Keratinocyte (primary cell): ENCODE data around the gene LFNG.
"Not testable (repeated sequence)": the region's sequence is repeated elsewhere in the genome, so short reads cannot be mapped to it uniquely, and the experiment has no call there.

Source experiments
- CTCF ChIP-seq, 3 experiments: IDR thresholded peaks in 1 of 3; conservative IDR thresholded peaks in 1 of 3; optimal IDR thresholded peaks in 1 of 3; 2 replicates in 2 of 3; 3 replicates in 1 of 3; pipeline versions ENCODE3 to v1.5.1; 2011; ENCODE audit warnings: low read length in 3 of 3, mild to moderate bottlenecking in 3 of 3, moderate library complexity in 2 of 3, control low read depth in 1 of 3, inconsistent platforms in 1 of 3; ENCODE audit not compliant: insufficient read depth in 2 of 3; ENCODE audit errors: extremely low read depth in 1 of 3
- EZH2 ChIP-seq: IDR thresholded peaks from one replicate; pipeline ENCODE4 v1.6.1; 2012; ENCODE audit warnings: inconsistent platforms, mild to moderate bottlenecking, low read length, moderate library complexity

GRCh38 chr7:2530994-2531795 lies 11.6 kb downstream of the LFNG start:
- TF ChIP-seq CTCF (optimal IDR thresholded peaks at IDR 0.05 in 1 of 3, IDR thresholded peaks at IDR 0.05 in 1 of 3, conservative IDR thresholded peaks at IDR 0.05 in 1 of 3; ENCODE audit: extremely low read depth in 1 of 3, insufficient read depth in 2 of 3, low read length in 3 of 3); EZH2: not testable (repeated sequence)
